Measurements from ENCODE around the gene PCDHA8.
"Not testable (repeated sequence)": the region's sequence is repeated elsewhere in the genome, so short reads cannot be mapped to it uniquely, and the experiment has no call there.

PCDHA8 gene

DNA sequence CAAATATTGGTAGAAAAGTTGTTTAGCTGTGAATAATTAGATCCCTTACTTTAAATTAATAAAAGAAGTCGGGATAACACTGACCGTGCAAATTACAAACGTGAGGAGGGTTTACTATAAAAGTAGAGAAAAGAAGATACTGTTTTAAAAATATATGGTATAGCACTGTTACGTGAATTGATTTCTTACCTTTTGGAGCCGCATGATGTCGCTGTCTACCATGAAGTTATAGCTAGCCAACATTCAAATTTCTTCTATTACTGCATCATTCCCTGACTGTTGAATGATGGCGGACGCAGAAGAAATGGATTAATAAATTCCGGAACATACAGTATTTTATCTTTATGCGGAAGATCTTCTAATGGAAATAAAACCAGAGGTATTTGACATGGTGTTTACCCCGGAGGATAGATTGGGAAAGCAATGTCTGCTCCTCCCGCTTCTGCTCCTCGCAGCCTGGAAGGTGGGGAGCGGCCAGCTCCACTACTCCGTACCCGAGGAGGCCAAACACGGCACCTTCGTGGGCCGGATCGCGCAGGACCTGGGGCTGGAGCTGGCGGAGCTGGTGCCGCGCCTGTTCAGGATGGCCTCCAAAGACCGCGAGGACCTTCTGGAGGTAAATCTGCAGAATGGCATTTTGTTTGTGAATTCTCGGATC is 13.2 kb upstream of the PCDHA8 start, which contains the start of gene PCDHA6:
Gene PCDHA6, plus strand, starts transcription at position 257 of the 658 bp plus-strand sequence. Its CDS starts 132 bp downstream, at position 389.
- DNase-seq (ENCODE audit: low read depth) = no peak

DNA sequence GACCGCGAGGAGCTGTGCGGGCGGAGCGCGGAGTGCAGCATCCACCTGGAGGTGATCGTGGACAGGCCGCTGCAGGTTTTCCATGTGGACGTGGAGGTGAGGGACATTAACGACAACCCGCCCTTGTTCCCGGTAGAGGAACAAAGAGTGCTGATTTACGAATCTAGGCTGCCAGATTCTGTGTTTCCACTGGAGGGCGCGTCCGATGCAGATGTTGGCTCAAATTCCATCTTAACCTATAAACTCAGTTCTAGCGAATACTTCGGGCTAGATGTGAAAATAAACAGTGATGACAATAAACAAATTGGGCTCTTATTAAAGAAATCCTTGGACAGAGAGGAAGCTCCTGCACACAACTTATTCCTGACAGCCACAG is 12.6 kb upstream of the PCDHA8 start:
- DNase-seq (ENCODE audit: low read depth) = no peak

DNA sequence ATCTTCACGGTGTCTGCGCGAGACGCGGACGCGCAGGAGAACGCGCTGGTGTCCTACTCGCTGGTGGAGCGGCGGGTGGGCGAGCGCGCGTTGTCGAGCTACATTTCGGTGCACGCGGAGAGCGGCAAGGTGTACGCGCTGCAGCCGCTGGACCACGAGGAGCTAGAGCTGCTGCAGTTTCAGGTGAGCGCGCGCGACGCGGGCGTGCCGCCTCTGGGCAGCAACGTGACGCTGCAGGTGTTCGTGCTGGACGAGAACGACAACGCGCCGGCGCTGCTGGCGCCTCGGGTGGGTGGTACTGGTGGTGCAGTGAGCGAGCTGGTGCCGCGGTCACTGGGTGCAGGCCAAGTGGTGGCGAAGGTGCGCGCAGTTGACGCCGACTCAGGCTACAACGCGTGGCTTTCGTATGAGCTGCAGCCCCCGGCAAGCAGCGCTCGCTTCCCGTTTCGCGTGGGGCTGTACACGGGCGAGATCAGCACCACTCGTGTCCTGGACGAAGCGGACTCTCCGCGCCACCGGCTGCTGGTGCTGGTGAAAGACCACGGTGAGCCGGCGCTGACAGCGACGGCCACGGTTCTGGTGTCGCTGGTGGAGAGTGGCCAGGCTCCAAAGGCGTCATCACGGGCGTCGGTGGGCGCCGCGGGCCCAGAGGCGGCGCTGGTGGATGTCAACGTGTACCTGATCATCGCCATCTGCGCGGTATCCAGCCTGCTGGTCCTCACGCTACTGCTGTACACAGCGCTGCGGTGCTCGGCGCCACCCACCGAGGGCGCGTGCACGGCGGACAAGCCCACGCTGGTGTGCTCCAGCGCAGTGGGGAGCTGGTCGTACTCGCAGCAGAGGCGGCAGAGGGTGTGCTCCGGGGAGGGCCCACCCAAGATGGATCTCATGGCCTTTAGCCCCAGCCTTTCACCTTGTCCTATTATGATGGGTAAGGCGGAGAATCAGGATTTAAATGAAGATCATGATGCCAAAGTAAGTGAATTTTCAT is 11.2 kb upstream of the PCDHA8 start:
- not testable (repeated sequence) for DNase-seq (ENCODE audit: low read depth)

DNA sequence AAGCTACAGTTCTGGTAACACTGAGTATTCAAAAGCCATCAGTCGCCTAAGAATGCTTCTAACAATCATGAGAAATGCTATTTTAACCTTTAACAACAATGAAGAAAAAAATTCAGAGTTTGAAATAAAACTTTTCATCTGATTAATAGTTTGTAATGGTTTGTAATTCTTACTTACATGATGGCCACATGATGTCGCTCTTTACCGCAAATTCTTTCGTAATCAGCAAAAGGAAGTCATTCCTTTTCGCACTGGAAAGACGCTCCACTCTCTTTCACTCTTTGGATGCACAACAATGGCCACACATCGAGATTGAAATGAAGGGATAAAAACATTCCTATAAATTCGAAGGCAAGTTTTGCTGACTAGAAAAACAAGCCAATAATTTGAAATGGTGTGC is 7.0 kb upstream of the PCDHA8 start, which contains the start of gene PCDHA7:
Gene PCDHA7, plus strand, starts transcription at position 277 of the 400 bp plus-strand sequence. Its CDS starts 115 bp downstream, at position 392.
- no peak for DNase-seq (ENCODE audit: low read depth)

DNA sequence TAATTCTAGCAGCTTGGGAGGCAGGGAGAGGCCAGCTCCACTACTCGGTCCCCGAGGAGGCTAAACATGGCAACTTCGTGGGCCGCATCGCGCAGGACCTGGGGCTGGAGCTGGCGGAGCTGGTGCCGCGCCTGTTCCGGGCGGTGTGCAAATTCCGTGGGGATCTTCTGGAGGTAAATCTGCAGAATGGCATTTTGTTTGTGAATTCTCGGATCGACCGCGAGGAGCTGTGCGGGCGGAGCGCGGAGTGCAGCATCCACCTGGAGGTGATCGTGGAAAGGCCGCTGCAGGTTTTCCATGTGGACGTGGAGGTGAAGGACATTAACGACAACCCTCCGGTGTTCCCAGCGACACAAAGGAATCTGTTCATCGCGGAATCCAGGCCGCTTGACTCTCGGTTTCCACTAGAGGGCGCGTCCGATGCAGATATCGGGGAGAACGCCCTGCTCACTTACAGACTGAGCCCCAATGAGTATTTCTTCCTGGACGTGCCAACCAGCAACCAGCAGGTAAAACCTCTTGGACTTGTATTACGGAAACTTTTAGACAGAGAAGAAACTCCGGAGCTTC is 6.5 kb upstream of the PCDHA8 start:
- not testable (repeated sequence) for DNase-seq (ENCODE audit: low read depth)

DNA sequence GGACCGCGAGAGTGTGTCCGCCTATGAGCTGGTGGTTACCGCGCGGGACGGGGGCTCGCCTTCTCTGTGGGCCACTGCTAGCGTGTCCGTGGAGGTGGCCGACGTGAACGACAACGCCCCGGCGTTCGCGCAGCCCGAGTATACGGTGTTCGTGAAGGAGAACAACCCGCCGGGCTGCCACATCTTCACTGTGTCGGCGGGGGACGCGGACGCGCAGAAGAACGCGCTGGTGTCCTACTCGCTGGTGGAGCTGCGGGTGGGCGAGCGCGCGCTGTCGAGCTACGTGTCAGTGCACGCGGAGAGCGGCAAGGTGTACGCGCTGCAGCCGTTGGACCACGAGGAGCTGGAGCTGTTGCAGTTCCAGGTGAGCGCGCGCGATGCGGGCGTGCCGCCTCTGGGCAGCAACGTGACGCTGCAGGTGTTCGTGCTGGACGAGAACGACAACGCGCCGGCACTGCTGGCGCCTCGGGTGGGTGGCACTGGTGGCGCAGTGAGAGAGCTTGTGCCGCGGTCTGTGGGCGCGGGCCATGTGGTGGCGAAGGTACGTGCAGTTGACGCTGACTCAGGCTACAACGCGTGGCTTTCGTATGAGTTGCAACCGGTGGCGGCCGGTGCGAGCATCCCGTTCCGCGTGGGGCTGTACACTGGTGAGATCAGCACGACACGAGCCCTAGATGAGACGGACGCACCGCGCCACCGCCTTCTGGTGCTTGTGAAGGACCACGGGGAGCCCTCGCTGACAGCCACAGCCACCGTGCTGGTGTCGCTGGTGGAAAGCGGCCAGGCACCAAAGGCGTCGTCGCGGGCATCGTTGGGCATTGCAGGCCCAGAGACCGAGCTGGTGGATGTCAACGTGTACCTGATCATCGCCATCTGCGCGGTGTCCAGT is 5.1 kb upstream of the PCDHA8 start:
- no peak for DNase-seq (ENCODE audit: low read depth)

DNA sequence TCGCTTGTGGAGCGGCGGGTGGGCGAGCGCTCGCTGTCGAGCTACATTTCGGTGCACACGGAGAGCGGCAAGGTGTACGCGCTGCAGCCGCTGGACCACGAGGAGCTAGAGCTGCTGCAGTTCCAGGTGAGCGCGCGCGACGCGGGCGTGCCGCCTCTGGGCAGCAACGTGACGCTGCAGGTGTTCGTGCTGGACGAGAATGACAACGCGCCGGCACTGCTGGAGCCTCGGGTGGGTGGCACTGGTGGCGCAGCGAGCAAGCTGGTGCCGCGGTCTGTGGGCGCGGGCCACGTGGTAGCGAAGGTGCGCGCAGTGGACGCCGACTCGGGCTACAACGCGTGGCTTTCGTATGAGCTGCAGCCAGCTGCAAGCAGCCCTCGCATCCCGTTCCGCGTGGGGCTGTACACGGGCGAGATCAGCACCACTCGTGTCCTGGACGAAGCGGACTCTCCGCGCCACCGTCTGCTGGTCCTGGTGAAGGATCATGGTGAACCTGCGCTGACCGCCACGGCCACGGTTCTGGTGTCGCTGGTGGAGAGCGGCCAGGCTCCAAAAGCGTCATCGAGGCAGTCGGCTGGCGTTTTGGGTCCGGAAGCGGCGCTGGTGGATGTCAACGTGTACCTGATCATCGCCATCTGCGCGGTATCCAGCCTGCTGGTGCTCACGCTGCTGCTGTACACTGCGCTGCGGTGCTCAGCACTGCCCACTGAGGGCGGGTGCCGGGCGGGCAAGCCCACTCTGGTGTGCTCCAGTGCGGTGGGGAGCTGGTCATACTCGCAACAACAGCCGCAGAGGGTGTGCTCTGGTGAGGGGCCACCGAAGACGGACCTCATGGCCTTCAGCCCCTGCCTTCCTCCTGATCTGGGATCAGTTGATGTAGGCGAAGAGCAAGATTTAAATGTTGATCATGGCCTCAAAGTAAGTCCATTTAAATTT is 2.1 kb downstream of the PCDHA8 start:
- no peak for DNase-seq (ENCODE audit: low read depth)

DNA sequence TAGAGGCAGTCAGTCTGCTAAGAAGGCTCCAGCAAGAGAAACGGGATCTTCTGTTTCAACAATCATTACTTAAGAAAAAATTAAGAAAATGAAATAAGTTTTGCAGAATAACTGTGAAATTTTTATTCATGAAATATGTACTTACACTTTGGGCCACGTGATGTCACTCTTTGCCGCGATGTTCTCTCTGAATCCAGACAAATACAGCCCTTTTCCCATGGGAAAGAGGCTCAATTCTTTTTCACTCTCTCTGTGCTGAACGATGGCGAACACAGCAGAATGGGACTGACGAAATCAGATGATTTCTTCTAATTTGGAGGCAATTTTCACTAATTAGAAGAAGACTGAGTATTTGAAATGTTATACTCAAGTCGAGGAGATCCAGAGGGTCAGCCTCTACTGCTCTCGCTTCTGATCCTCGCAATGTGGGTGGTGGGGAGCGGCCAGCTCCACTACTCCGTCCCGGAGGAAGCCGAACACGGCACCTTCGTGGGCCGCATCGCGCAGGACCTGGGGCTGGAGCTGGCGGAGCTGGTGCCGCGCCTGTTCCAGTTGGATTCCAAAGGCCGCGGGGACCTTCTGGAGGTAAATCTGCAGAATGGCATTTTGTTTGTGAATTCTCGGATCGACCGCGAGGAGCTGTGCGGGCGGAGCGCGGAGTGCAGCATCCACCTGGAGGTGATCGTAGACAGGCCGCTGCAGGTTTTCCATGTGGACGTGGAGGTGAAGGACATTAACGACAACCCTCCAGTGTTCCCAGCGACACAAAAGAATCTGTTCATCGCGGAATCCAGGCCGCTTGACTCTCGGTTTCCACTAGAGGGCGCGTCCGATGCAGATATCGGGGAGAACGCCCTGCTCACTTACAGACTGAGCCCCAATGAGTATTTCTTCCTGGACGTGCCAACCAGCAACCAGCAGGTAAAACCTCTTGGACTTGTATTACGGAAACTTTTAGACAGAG is 7.4 kb downstream of the PCDHA8 start, which contains the start of gene PCDHA9:
Gene PCDHA9, plus strand, starts transcription at position 244 of the 964 bp plus-strand sequence. Its CDS starts 114 bp downstream, at position 358.
- not testable (repeated sequence) for DNase-seq (ENCODE audit: low read depth)

DNA sequence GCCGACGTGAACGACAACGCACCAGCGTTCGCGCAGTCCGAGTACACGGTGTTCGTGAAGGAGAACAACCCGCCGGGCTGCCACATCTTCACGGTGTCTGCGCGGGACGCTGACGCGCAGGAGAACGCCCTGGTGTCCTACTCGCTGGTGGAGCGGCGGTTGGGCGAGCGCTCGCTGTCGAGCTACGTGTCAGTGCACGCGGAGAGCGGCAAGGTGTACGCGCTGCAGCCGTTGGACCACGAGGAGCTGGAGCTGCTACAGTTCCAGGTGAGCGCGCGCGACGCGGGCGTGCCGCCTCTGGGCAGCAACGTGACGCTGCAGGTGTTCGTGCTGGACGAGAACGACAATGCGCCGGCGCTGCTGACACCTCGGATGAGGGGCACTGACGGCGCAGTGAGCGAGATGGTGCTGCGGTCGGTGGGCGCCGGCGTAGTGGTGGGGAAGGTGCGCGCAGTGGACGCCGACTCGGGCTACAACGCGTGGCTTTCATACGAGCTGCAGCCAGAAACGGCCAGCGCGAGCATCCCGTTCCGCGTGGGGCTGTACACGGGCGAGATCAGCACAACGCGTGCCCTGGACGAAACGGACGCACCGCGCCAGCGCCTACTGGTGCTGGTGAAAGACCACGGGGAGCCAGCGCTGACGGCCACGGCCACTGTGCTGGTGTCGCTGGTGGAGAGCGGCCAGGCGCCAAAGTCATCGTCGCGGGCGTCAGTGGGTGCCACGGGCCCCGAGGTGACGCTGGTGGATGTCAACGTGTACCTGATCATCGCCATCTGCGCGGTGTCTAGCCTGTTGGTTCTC is 9.0 kb downstream of the PCDHA8 start:
- not testable (repeated sequence) for DNase-seq (ENCODE audit: low read depth)

DNA sequence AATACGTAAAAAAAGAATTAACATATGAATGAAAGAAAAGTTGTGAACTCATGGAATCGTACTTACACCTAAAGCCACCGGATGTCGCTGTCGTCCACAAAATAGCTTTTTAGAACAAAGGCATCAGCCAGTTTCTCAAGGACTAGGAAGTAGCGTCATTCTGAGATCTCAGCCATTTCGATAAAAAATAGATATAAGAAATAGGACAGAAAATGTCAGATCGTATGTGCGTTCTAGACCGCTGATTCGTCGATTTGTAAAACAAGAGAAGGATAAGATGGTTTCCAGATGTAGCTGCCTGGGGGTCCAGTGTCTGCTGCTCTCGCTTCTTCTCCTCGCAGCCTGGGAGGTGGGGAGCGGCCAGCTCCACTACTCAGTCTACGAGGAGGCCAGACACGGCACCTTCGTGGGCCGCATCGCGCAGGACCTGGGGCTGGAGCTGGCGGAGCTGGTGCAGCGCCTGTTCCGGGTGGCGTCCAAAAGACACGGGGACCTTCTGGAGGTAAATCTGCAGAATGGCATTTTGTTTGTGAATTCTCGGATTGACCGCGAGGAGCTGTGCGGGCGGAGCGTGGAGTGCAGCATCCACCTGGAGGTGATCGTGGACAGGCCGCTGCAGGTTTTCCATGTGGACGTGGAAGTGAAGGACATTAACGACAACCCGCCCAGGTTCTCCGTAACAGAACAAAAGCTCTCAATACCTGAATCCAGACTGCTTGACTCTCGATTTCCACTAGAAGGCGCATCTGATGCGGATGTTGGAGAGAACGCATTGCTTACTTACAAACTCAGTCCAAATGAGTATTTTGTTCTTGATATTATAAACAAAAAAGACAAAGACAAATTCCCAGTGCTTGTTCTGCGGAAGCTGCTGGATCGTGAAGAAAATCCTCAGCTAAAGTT is 15.0 kb downstream of the PCDHA8 start, which contains the start of gene PCDHA10:
Gene PCDHA10, plus strand, starts transcription at position 126 of the 903 bp plus-strand sequence. Its CDS starts 152 bp downstream, at position 278.
- DNase-seq (ENCODE audit: low read depth) = no peak

DNA sequence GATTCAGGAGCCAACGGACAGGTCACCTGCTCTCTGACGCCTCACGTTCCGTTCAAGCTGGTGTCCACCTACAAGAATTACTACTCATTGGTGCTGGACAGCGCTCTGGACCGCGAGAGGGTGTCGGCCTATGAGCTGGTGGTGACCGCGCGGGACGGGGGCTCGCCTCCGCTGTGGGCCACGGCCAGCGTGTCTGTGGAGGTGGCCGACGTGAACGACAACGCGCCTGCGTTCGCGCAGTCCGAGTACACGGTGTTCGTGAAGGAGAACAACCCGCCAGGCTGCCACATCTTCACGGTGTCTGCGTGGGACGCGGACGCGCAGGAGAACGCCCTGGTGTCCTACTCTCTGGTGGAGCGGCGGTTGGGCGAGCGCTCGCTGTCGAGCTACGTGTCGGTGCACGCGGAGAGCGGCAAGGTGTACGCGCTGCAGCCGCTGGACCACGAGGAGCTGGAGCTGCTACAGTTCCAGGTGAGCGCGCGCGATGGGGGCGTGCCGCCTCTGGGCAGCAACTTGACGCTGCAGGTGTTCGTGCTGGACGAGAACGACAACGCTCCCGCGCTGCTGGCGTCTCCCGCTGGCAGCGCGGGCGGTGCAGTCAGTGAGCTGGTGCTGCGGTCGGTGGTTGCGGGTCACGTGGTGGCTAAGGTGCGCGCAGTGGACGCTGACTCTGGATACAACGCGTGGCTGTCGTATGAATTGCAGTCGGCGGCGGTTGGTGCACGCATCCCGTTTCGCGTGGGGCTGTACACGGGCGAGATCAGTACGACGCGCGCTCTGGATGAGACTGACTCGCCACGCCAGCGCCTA is 16.4 kb downstream of the PCDHA8 start:
- DNase-seq (ENCODE audit: low read depth) = no peak

DNA sequence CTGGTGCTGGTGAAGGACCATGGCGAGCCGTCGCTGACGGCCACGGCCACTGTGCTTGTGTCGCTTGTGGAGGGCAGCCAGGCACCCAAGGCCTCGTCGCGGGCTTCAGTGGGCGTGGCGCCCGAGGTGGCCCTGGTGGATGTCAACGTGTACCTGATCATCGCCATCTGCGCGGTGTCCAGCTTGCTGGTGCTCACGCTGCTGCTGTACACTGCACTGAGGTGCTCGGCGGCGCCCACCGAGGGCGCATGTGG is 16.9 kb downstream of the PCDHA8 start:
- DNase-seq (ENCODE audit: low read depth) = no peak

DNA sequence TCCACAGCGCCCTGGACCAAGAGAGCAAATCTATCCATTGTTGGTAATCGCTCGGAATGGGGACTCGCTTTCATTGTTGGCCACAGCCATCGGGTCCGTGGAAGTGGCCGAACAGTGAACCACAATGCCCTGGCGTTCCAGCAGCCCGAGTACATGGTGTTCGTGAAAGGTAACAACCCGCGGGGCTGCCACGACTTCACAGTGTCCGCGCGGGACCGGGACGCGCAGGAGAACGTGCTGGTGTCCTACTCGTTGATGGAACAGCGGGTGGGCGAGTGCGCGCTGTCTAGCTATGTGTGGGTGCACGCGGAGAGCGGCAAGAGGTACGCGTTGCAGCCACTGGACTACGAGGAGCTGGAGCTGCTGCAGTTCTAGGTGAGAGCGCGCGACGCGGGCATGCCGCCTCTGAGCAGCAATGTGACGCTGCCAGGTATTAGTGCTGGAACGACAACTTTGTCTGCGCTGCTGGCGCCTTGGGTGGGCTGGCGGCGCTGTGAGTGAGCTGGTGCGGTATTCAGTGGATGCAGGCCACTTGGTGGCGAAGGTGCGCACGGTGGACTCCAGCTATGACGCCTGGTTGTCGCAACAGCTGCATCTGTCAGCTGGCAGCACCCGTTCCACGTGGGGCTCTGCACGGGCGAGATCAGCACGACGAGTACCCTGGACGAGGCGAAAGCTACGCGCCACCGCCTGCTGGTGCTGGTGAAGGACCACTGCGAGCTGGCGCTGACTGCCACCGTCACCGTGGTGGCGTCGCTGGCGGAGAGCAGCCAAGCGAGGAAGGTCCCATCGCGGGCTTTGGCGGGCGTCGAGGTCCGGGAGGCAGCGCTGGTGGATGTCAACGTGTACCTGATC is 21.7 kb downstream of the PCDHA8 start:
- DNase-seq (ENCODE audit: low read depth) = no peak

DNA sequence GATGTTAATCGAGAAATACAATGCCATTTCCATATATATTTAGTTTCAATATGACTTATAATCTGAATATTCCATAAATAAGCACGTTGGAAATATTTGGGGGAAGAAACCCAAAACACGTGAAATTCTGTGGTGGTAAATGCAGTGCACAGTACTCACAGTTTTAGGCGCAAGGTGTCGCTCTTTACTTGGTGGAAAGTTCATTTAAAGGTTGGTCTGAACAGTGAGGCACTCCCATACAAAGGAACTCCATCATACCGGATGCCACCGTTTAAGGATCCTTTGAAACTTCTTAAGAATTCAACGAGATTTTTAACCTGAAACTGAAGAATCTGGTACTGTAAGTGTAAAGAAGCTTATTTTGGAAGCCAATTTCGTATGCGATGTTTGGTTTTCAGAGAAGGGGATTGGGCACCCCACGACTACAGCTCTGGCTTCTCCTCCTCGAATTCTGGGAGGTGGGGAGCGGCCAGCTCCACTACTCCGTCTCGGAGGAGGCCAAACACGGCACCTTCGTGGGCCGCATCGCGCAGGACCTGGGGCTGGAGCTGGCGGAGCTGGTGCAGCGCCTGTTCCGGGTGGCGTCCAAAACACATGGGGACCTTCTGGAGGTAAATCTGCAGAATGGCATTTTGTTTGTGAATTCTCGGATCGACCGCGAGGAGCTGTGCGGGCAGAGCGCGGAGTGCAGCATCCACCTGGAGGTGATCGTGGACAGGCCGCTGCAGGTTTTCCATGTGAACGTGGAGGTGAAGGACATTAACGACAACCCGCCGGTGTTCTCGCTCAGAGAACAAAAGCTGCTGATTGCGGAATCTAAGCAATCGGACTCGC is 28.0 kb downstream of the PCDHA8 start, which contains the start of gene PCDHA11:
Gene PCDHA11, plus strand, starts transcription at position 237 of the 834 bp plus-strand sequence. Its CDS starts 147 bp downstream, at position 384.
- no peak for DNase-seq (ENCODE audit: low read depth)

DNA sequence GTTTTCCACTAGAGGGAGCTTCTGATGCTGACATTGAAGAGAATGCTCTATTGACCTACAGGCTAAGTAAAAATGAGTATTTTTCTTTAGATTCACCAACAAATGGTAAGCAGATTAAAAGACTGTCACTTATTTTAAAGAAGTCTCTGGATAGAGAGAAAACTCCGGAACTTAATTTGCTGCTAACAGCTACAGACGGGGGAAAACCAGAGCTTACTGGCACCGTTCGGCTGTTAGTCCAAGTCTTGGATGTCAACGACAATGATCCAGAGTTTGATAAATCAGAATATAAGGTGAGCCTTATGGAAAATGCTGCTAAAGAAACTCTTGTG is 28.5 kb downstream of the PCDHA8 start:
- no peak for DNase-seq (ENCODE audit: low read depth)

Data from stimulated activated CD8-positive, alpha-beta memory T cell treated with anti-CD3 and anti-CD28 coated beads, Interleukin-12 subunit alpha, Interleukin-12 subunit beta, amount 100 ng/mL, for 4 hours (primary cell).